GM04503 (cell line): ENCODE data around the gene MACROH2A1.

Experiments
- DNase-seq: peaks from one replicate; pipeline ENCODE4 v3.0.0-alpha.2; 2012; ENCODE audit warnings: low read depth

Gene MACROH2A1

GRCh38 chr5:135355169-135355568 lies 43.9 kb downstream of the MACROH2A1 start:
- no peak for DNase-seq

- peak; percentile 98 for DNase-seq
Observed at GRCh38 chr5:135353952-135354721, 44.9 kb downstream of the MACROH2A1 start.

GRCh38 chr5:135350536-135350935 lies 48.5 kb downstream of the MACROH2A1 start:
- no peak for DNase-seq

- DNase-seq, result no peak
Observed at GRCh38 chr5:135349886-135350285, 49.1 kb downstream of the MACROH2A1 start.

- no peak for DNase-seq
Observed at GRCh38 chr5:135349451-135349850, 49.6 kb downstream of the MACROH2A1 start.

- DNase-seq, result no peak
Observed at GRCh38 chr5:135348918-135349317, 50.1 kb downstream of the MACROH2A1 start.

- DNase-seq, result no peak
Observed at GRCh38 chr5:135347392-135347791, 51.6 kb downstream of the MACROH2A1 start.

GRCh38 chr5:135345956-135346731 lies 52.9 kb downstream of the MACROH2A1 start:
- DNase-seq, result no peak

- DNase-seq, result no peak
Observed at GRCh38 chr5:135344349-135344748, 54.7 kb downstream of the MACROH2A1 start.

GRCh38 chr5:135343413-135343812 lies 55.6 kb downstream of the MACROH2A1 start:
- DNase-seq, result no peak

GRCh38 chr5:135342551-135342875 lies 56.5 kb downstream of the MACROH2A1 start:
- no peak for DNase-seq

- no peak for DNase-seq
Observed at GRCh38 chr5:135341696-135342550, 57.1 kb downstream of the MACROH2A1 start.

GRCh38 chr5:135341016-135341666 lies 57.9 kb downstream of the MACROH2A1 start:
- DNase-seq, result no peak

GRCh38 chr5:135340568-135340967 lies 58.5 kb downstream of the MACROH2A1 start:
- no peak for DNase-seq

- no peak for DNase-seq
Observed at GRCh38 chr5:135339623-135340022, 59.4 kb downstream of the MACROH2A1 start.

GRCh38 chr5:135339189-135339588 lies 59.8 kb downstream of the MACROH2A1 start:
- no peak for DNase-seq

- DNase-seq, result no peak
Observed at GRCh38 chr5:135337064-135337463, 62.0 kb downstream of the MACROH2A1 start.

GRCh38 chr5:135335031-135335828 lies 63.8 kb downstream of the MACROH2A1 start:
- no peak for DNase-seq

GRCh38 chr5:135333732-135334515 lies 65.1 kb downstream of the MACROH2A1 start:
- no peak for DNase-seq

- DNase-seq, result peak; percentile 23
Observed at GRCh38 chr5:135332519-135333150, 66.4 kb downstream of the MACROH2A1 start.
